ENCODE measurements around the gene ALK.

Gene ALK

GRCh38 chr2:29162204-29162928 lies 759.0 kb downstream of the ALK start:
- H3K9ac ChIP-seq (ENCODE audit: low read length) = no peak overlapping the region
- no peaks in the 10 kb centered on the region for H3K4me1 ChIP-seq (ENCODE audit: control insufficient read depth, insufficient read depth, low read length)
- no peaks in the 10 kb centered on the region for H3K27me3 ChIP-seq (ENCODE audit: control insufficient read depth, insufficient read depth, low read length)
- no peak overlapping the region for H3K27ac ChIP-seq (ENCODE audit: low read depth, low read length)
- H3K4me3 ChIP-seq (ENCODE audit: low read length) = no peak overlapping the region
- H3K36me3 ChIP-seq (ENCODE audit: control insufficient read depth, insufficient read depth, low read length) = no peaks in the 10 kb centered on the region

GRCh38 chr2:29160184-29160583 lies 761.2 kb downstream of the ALK start:
- no peak overlapping the region for H3K4me3 ChIP-seq (ENCODE audit: low read length)
- no peaks in the 10 kb centered on the region for H3K4me1 ChIP-seq (ENCODE audit: control insufficient read depth, insufficient read depth, low read length)
- H3K27ac ChIP-seq (ENCODE audit: low read depth, low read length) = no peak overlapping the region
- no peaks in the 10 kb centered on the region for H3K36me3 ChIP-seq (ENCODE audit: control insufficient read depth, insufficient read depth, low read length)
- H3K27me3 ChIP-seq (ENCODE audit: control insufficient read depth, insufficient read depth, low read length) = no peaks in the 10 kb centered on the region
- no peak overlapping the region for H3K9ac ChIP-seq (ENCODE audit: low read length)

DNA sequence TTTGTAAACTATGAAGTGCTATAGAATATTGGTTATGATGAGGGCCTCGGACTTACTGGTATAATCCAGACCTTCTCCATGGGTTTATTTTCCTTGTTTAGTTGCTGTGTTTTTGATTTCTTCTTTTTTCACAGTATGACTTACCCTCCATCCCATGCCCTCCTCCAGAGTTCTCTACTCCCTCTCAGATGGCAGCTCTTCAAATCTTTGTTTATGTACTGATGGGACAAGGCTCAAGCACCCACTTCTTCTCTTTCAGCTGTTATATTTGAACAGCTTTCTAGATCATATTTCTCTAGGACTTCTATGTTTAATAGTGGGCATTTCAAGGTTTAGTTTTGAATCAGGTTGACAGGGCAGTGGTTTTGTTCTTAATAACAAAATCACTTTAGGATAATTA lies 762.3 kb downstream of the ALK start:
- H3K27ac ChIP-seq (ENCODE audit: low read depth, low read length) = no peak overlapping the region

DNA sequence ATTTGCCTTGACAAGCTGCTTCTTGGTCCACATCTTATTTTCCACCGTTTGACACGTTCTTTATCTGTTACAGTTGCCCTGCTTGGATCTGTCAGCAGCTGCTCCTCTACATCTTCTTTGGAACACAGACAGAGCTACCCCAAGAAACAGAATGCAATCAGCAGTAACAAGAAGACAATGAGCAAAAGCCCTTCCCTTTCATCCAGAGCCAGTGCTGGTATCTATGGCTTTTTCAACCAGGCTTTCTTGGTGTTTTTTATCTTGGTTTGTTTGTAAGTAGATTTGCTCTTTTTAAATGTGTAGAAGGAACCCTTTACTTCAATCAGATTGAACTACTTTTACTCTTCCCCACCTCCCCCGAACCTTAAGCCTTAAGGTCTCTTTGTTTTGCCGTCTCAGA lies 764.3 kb downstream of the ALK start:
- H3K27ac ChIP-seq (ENCODE audit: low read depth, low read length) = no peak overlapping the region
- no peak overlapping the region for H3K4me3 ChIP-seq (ENCODE audit: low read length)
- H3K4me1 ChIP-seq (ENCODE audit: control insufficient read depth, insufficient read depth, low read length) = no peaks in the 10 kb centered on the region
- H3K36me3 ChIP-seq (ENCODE audit: control insufficient read depth, insufficient read depth, low read length) = no peaks in the 10 kb centered on the region
- H3K27me3 ChIP-seq (ENCODE audit: control insufficient read depth, insufficient read depth, low read length) = no peaks in the 10 kb centered on the region
- no peak overlapping the region for H3K9ac ChIP-seq (ENCODE audit: low read length)

More for the DNA sequence above, 762.3 kb downstream of the ALK start:
- Histone ChIP-seq H3K4me1 (ENCODE audit: control insufficient read depth, insufficient read depth, low read length) (no peaks in the 10 kb centered on the region), H3K4me3 (ENCODE audit: low read length) (no peak overlapping the region), H3K36me3 (ENCODE audit: control insufficient read depth, insufficient read depth, low read length) (no peaks in the 10 kb centered on the region), H3K27me3 (ENCODE audit: control insufficient read depth, insufficient read depth, low read length) (no peaks in the 10 kb centered on the region), H3K9ac (ENCODE audit: low read length) (no peak overlapping the region)

DNA sequence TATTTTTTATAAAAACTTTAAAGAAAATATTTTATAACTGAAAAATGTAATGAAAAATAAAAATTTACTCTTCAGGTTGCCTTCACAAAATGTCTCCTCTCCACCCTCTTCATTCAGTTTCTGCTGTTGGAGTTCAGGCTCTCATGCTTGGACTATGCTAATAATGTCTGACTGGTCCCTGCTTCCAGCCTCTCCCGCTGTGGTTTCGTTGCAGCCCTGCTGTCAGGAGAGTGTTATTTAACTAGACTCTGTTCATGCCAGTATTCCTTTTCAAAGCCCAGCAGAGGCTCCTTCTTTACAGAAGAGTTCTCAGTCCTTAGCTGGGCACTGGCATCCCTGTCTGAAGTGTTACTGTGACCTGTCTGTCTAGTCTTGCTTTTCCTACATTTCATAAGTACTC lies 765.8 kb downstream of the ALK start:
- no peak overlapping the region for H3K4me3 ChIP-seq (ENCODE audit: low read length)
- no peak overlapping the region for H3K9ac ChIP-seq (ENCODE audit: low read length)
- H3K4me1 ChIP-seq (ENCODE audit: control insufficient read depth, insufficient read depth, low read length) = no peaks in the 10 kb centered on the region
- no peak overlapping the region for H3K27ac ChIP-seq (ENCODE audit: low read depth, low read length)
- H3K36me3 ChIP-seq (ENCODE audit: control insufficient read depth, insufficient read depth, low read length) = no peaks in the 10 kb centered on the region
- H3K27me3 ChIP-seq (ENCODE audit: control insufficient read depth, insufficient read depth, low read length) = no peaks in the 10 kb centered on the region

DNA sequence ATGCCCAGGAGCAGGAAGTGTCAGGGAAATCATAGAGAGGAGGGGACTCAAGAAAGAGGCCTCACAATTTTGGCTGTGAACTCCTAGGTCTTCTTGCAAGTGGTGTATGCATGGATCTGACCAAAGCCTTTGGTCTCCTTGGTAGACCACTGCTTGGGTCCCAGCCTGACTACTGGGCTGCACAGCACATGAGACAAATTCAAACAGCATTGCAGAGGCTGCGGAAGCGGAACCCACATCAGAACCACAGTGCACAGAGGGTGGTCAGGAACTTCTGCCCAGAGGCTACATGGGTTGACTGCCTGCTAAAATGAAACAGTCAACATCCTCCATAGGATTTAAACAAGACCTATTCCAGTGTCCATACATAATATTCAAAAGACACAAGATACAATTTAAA lies 766.8 kb downstream of the ALK start:
- Histone ChIP-seq H3K27me3 (ENCODE audit: control insufficient read depth, insufficient read depth, low read length) (no peaks in the 10 kb centered on the region), H3K27ac (ENCODE audit: low read depth, low read length) (no peak overlapping the region), H3K4me1 (ENCODE audit: control insufficient read depth, insufficient read depth, low read length) (no peaks in the 10 kb centered on the region), H3K4me3 (ENCODE audit: low read length) (no peak overlapping the region), H3K9ac (ENCODE audit: low read length) (no peak overlapping the region), H3K36me3 (ENCODE audit: control insufficient read depth, insufficient read depth, low read length) (no peaks in the 10 kb centered on the region)

GRCh38 chr2:29147963-29148362 lies 773.4 kb downstream of the ALK start:
- Histone ChIP-seq H3K9ac (ENCODE audit: low read length) (no peak overlapping the region), H3K4me1 (ENCODE audit: control insufficient read depth, insufficient read depth, low read length) (no peaks in the 10 kb centered on the region), H3K36me3 (ENCODE audit: control insufficient read depth, insufficient read depth, low read length) (peaks cover 3% of the 10 kb centered on the region), H3K27me3 (ENCODE audit: control insufficient read depth, insufficient read depth, low read length) (no peaks in the 10 kb centered on the region), H3K4me3 (ENCODE audit: low read length) (no peak overlapping the region), H3K27ac (ENCODE audit: low read depth, low read length) (no peak overlapping the region)

- Histone ChIP-seq H3K27me3 (ENCODE audit: control insufficient read depth, insufficient read depth, low read length) (no peaks in the 10 kb centered on the region), H3K36me3 (ENCODE audit: control insufficient read depth, insufficient read depth, low read length) (peaks cover 3% of the 10 kb centered on the region), H3K9ac (ENCODE audit: low read length) (no peak overlapping the region), H3K4me1 (ENCODE audit: control insufficient read depth, insufficient read depth, low read length) (no peaks in the 10 kb centered on the region), H3K4me3 (ENCODE audit: low read length) (no peak overlapping the region), H3K27ac (ENCODE audit: low read depth, low read length) (no peak overlapping the region)
These were observed 775.2 kb downstream of the ALK start for GRCh38 chr2:29146197-29146596.

DNA sequence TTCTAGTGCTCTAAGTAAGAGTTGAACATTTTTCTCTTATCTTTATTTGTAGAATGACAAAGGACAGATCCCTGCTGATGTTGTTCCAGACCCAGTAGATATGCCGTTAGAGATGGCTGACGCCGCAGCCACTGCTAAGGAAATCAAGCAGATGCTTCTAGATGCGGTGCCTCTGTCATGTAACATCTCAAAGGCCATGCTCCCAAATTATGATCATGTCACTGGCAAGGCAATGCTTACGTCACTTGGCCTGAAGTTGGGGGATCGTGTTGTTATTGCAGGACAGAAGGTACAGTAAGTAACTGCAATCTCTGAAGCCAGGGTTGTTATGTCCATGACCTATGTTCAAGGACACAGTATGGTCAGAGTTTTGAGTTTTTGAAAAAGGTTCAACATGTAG lies 777.7 kb downstream of the ALK start:
- H3K27me3 ChIP-seq (ENCODE audit: control insufficient read depth, insufficient read depth, low read length) = no peaks in the 10 kb centered on the region
- peaks cover 3% of the 10 kb centered on the region for H3K36me3 ChIP-seq (ENCODE audit: control insufficient read depth, insufficient read depth, low read length)
- H3K9ac ChIP-seq (ENCODE audit: low read length) = no peak overlapping the region
- H3K27ac ChIP-seq (ENCODE audit: low read depth, low read length) = no peak overlapping the region
- H3K4me3 ChIP-seq (ENCODE audit: low read length) = no peak overlapping the region
- no peaks in the 10 kb centered on the region for H3K4me1 ChIP-seq (ENCODE audit: control insufficient read depth, insufficient read depth, low read length)
